ENCODE data around the gene PIP5KL1.

Gene PIP5KL1

DNA sequence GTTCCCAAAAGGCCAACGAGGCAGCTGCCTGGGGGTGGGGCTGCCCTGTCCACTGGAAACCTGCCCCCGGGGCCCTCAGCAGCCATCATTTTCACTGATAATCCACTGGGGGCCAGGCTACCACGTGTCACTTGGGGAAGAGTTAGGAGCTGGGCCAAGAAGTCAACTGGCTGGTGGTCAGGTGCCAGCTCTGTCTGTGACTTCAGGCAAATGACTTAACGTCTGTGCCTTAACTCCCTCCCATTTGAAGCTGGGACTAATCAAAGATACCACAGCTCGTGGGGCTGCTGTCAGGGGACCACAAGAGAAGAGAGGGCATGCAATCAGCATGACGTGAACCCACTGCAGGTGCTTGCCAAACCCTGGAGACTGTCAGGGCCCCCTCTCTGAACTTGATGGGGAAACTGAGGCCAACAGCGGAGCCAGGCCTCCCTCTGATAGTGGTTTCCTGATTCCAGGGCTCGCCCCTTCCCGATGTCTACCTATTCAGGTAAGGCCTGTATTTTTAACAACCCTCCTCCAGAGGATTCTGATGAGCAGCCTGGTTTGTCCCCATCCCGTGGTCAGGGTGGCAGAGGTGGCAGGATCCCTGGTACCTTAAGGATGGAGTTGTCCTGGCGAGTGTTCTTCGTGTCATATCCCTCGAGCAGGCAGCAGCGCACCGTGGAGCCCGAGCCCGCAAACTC is 19.4 kb upstream of the PIP5KL1 start:
- no peak for DNase-seq (ENCODE audit: low spot score)

DNA sequence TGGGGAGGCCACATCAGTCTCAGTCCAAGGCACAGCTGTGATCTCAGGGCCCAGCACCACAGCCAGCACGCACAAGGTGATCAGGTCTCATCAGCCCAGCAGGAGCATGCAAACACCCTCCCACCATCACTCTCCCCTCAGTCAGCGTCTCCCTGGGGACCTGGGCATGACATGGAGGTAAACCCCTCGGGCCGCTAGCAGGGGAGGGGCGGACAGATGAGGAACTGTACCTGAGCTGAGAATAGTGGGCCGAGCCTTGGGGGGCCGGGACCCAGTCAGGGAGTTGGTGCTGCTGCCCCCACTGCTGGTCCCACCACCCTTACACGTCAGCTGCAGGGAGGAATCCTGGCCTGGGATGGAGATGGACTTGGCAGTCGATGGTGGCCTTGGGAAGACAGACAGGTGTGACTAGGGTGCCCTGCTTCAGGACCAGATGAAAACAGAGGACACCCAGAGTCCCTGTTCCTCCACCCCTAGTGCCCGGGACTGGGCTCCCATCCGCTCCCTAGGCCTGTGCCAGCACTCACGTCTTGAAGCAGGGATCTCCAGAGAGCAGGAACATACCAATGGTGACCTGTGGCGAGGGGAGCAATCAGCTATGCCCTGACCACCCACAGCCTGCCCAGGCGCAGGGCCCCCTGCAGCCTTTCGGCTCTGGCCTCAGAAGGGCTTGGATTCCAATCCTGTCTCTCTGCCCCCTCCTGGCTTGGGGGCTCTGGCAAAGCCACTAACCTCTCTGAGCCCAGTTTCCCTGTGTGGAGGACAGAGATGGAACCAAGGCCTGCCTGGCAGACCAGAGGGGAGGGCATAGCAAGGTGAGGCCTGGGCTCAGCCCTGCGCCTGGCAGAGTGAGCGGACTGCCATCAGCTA is 17.5 kb upstream of the PIP5KL1 start:
- no peak for DNase-seq (ENCODE audit: low spot score)

DNA sequence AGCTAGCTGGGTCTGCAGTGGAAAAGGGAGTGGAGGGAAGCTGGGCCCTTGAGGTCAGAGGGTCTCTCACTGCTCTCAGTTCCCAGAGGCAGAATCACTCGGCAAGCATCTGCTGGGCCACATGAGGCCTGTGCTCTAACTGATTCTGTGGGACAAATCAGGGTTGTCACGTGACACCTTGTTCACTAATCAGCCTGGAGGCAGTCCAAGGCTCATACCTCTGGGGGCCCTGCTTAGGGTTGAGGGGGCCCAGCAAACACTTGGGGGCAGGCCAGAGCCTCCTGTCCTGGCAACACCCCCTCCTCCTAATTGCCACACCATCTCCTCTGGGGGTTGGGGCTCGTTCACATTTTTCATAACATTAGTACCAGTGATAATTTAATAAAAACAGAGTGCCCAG is 16.2 kb upstream of the PIP5KL1 start:
- no peak for DNase-seq (ENCODE audit: low spot score)

DNA sequence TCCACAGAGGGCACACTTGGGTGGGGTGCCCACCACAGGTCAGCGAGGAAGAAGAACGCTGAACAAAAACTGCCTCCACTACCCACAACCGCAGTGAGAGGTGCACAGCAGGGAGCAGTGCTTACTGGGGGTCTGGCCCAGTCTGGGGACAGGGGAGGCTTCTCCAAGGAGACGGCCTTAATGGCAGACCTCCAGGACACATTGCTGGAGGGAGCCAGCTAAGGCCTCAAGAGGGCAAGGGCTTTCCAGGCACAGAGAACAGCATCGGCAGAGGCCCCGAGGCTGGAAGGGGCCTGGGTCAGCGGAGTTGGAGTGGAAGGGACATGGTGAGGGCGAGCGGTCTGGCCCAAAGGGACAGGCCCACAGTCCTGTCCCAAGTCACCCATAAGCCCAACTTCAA is 15.4 kb upstream of the PIP5KL1 start:
- DNase-seq (ENCODE audit: low spot score) = no peak

DNA sequence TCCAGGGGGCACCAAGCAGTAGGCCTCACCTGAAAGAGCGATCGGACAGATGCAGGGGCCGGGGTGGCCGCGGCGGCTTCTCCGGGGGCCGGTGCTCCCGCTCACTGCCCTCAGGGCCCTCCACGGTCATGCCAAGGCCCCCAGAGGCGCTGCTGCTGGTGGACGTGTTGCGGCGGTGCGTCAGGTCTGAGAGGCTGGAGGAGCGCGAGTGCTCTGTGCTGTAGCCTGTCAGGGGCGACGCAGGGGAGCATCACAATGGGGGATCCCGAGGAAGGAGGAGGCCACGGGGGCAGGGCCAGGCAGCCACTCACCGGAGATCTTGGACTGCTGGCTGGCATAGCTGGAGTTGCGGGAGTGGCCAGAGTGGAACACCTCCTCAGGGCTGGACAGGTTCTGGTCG is 14.8 kb upstream of the PIP5KL1 start:
- DNase-seq (ENCODE audit: low spot score) = no peak

DNA sequence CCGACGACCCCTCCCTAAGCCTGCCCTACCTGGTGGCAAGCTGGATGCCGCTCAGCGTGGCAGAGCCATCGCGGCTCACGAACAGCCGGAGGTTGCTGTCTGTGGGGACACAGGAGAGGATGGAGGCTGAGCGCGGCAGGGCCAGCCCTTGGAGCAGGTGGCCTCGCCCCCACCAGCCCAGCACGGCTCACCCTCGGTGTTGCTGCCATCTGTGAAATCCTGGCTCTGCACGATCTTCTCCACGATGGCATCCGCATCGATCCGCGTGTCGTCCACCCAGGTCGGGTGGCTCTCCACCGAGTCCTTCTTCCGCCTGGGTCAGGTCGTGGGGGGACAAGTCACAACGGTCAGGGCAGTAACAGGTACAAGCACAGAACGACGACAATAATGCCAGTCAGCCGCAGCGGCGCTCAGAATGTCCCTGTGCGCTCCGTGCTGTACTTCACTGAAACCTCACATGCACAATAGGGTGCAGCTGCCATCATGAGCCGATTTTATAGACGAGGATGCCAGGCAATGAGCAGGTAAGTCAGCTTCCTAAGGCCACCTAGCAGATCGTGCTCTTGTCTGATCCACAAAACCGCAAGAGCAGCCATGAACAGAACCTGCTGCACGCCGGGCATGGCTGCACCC is 14.1 kb upstream of the PIP5KL1 start:
- DNase-seq (ENCODE audit: low spot score) = no peak

DNA sequence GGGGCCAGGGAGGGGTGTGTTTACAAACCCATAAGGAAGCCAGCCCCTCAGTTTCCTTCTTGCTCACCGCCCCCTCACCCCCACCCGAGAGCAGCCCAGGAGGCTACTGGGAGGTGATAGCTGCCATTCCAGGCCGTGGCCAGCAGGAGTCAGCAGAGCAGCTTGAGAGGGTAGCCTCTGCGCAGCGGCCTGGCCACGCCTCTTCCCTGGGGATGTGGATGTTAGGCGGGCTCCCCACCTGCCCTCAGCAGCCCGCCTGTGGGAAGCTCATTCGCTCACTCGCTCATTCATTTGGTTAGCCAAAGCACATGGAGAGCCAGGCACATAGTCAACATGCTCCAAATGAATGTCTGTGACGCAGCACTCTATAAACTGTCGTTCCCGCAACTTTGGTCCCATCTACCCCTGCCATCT is 13.2 kb upstream of the PIP5KL1 start:
- DNase-seq (ENCODE audit: low spot score) = peak; percentile 78

DNA sequence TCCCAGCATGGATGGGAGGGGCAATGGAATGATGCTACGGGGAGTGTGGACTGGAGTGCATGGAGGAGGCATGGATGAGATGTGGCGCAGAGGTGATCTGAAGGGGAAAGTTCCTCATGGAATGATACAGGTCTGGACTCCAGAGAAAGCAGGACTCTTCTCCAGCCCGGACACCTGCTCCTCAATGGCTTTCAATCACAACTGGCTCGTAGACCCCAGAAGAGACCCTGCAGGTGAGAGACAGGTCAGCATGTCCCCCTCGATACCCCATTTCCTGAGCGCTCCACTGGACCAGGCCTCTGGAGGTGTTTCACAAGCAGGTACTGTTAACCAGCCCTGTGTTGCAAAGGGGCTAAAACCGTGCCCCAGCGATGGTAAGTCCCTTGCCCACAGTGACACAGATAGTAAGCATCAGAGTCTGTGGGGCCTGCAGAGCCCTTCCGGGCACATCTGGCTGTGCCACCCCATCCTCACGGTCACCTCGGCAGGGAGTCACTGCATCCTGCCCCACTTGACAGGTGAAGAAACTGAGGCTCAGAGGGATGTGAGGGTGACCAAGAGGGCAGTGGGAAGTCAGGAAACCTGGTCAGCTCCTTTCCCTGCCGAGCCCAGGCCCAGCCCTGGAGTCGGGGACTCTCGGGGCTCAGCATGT is 12.6 kb upstream of the PIP5KL1 start:
- DNase-seq (ENCODE audit: low spot score) = no peak

DNA sequence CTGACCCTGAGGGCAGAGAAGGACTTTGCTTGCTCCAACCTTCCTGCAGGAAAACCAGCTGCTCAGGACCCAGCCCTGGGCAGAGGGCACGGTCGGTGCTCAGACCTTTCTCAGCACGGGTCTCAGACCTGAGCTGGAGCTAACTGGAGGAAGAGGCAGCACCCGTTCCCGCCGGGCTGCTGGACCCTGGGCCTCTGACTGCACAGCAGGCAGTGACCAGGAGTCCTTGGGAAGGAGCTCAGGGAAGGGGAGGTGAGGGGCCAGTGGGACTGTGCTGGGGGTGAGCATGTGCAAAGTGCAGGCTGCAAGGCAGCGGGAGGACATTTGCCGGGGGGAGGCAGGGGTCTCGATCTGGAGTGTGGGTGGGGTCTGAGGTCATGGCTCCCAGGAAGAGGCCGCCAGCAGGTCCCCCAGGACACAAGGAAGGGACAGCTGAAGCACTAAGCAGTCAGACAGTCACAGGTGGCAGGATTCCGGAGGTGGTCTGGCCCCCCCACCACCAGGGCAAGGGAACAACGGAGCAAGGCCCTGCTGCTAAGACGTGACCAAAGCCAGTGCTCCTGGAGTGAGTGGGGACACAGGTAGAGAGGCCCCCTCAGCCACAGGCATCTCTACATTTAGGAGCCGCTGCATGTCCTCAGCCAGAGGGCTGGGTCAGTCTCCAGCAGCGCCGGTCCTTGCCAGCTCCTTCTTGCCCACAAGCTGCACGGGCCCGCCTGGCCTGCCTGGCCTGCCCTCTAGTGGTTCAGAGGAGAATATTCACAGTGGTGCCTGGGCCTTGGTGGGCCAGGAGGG is 11.8 kb upstream of the PIP5KL1 start:
- DNase-seq (ENCODE audit: low spot score) = peak; percentile 75

DNA sequence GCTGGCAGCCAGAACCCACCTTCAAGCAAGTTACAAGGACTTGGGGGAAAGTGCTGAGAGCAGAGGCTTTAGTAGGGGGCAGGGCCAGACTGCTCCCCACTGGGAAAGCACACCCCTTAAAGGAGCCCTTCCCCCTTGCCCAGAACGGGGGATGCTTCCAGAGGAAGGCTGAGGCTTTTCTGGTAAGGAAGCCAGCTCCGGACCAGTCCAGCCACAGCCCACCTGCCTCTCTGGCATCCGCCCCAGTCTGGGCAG is 11.3 kb upstream of the PIP5KL1 start:
- DNase-seq (ENCODE audit: low spot score) = no peak

DNA sequence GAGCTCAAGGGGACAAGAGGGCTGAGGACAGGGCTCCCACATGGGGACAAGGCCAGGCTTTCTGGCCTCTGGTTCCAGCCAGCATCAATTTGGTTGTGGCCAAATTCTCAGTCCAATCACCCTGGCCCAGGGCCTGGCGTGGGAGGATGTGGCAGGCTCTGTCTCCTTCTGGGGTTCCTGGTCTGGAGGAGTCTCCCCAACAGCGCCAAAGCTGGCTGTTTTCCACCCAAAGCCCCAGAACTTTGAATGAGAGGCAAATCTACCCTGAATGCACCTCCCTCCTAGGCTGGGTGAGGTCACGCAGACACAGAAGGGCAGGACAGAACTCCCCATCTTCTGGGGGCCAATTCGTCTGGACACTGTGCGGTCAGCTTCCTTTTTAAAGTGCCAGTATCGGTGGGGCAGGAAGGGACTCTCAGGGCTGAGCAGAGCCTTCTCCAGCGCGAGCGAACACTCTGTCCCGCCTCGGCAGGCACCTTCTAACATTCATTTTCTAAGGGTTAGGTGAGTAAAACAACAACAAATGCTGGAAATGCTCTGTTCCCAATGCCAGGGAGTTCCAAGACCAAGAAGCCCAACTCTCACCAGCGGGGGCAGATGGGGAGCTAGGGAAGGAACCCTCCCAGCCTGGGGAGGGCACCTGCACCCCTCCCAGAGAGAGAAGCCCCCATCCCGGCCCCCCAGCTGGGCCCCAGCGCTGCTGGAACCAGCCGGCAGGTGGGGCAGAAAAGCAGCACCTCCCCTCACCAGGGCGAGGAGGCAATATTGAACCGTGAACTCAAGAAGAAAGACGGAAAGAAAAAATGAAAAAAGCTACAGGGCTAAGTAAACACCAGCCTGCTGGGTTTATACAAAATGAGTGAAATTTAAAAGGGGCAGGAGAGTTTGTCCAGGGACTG is 10.7 kb upstream of the PIP5KL1 start:
- no peak for DNase-seq (ENCODE audit: low spot score)

DNA sequence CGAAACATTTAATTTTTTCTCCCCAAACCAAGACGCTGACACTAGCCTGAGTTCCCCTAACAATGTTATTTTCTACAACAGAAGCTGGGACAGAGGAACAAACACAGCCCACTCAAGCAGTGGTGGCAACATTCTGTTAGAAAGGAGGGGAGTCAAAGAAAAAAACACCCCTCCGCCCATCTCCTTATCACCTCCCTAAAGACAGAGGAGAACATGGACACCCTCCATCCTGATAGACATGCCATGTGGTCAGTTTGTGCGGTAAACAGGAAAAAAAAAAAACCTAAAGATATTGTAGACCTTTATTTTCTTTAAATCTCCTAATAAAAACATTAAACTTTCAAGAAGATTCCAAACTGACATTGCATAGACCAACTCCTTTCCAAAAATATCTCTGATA is 10.0 kb upstream of the PIP5KL1 start:
- no peak for DNase-seq (ENCODE audit: low spot score)

DNA sequence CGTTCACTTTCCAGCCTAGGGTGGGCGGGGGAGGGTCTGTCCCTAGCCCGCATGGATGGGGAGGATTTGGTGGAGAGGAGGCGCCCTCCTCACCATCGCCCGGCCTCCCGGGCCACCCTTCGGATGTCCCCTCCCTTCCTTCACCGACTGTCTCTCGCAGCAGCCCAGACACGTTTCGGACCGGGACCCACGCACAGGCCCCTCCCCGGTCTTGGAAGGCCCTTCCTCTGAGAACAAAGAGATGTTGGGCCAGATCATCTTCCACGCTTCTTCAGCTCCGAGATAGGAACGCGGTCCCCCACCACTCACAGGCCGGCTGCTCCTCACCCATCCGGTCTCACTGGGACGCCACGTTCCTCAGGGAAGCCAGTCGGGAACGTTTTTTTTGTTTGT is 7.7 kb upstream of the PIP5KL1 start:
- no peak for DNase-seq (ENCODE audit: low spot score)

DNA sequence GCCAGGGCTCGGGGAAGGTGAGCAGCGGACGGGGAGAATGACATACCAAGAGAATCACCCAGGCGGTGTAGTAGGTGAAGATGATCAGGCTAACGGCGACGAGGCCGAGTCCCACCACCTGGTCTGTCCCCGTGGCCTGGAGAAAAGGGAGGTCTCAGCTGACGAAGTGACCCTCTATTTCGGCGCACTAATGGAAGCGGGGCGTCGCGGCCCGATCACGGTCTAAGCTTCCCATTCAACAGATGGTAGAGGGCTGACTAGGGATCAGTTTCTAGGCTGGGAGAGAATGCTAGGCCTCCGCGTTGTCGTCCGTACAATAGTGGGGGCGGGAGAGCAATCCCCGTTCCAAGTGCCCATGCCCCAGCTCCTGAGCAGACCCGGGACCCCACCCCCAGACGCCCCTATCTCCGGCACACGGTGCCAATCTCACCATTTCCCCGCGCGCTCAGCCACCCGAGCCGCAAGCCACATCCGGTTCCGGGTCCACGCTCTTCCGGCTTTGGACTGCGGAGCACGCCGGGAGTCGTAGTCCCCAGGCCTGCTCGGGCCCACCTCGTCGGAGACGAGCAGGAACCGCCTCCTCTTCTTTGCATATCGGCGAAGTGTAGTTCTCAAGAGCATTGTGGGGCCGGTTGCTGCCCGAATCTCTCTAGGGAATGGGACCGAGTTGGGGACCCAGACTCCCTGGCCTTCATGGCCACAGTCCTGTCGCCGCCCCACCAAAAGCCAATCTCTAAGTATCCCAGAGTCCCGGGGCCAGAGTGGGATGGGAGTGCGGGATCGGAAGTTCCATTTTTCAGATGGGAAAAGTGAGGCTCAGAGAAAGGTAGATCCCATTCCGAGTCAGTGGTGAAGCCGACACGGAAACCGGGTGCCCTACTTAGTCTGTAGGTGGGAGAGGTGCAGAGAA is 7.1 kb upstream of the PIP5KL1 start, which contains the start of gene DPM2:
Gene DPM2 (minus strand): TSS at position 467 of the 910 bp plus-strand sequence. CDS start 34 bp downstream, at position 433.
- peak; percentile 84 for DNase-seq (ENCODE audit: low spot score)

DNA sequence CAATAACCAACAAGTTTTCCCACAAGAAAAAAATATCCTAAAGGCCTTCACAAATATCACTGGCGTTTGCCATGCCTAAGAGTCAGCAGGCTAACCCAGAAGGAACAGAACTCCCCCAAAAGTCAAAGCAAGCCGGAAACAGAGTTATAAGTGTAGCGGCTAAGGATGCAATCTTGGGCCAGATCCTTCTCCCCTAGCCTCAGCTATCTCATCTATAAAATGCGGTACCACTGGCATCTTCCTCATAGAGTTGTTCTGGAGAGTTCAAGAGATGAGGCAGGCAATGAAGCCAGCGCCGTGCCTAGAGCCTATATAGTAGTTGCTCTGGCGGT is 6.4 kb upstream of the PIP5KL1 start:
- no peak for DNase-seq (ENCODE audit: low spot score)

DNA sequence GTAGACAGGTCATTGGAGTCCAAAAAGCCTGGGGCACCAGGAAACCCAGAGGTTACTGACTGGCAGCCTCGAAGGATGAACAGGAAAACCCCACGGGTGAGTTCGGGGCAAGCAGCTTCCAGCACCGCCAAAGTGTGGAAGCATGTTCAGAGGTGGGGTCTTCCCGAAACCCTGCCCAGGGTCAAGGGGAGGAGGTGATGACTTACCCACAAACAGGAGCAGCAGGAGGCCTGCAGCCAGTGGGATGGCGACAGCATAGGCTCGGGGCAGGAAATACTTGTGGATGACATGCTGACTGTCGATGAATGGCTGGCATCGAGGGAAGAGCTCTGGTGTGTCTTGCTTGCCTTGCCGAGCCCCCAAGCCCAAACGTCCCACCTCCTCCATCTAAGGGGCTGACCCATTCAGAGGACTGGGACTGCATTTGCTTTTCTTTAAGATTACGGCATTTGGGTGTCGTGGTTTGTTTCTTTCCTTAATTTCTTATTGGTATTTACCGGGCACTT is 5.8 kb upstream of the PIP5KL1 start:
- no peak for DNase-seq (ENCODE audit: low spot score)

DNA sequence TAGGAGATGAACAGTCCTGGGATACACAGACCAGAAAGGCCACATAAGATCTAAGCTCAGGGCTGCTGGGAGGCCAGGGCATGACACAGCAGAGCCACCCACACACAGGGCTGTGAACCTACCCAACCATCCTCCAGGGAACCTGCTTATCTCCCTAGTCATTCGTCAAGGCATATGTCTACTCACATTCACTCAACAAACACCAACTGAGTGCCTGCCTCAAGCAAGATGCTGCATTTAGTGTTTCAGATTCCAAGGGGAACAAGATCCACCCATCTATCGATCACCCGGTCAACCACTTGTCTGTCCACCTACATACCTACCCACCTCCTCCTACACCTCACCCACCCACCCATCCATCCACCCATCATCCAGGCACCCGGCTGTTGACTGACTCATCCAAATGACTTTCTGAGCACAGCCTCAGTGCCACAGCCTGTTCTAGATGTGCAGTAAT is 5.2 kb upstream of the PIP5KL1 start:
- DNase-seq (ENCODE audit: low spot score) = no peak

DNA sequence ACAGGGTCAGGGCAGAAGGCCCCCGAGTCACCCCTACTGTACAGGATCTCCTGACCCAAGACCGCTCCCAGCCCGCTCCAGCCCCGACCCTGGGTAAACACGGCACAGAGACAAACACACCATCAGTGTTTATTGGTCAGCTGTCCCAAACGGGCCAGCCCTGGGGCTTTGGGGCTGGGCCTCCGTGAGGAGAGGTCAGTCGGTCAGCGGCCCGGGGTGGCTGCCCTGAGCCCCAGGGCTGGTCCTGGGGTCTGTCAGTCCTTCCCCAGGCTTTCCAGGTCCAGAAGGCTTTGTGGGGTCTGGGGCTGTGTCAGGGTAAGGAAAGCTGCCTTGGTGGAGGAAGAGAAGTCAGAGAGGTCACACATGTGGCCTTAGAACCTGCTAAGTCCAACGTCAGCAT is 4.4 kb upstream of the PIP5KL1 start:
- no peak for DNase-seq (ENCODE audit: low spot score)

DNA sequence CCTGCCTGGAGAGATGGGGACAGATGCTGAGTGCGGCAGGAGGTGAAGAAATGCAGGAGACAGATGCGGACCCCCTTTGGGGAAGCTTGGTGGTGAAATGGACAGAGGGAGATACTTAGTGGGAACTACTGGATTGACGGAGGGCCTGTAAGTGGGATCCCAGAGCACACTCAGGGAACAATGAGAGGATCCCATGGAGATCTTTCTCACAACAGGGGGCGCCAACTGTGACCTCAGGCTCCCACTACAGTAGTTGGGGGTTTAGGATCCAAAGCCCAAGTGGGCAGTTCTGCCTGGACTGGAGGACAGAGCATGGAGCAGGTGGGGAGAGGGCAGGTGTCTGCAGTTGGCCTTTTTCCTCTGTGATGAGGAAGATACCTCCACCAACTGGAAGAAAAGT is 3.7 kb upstream of the PIP5KL1 start:
- DNase-seq (ENCODE audit: low spot score) = no peak

Data from SK-N-DZ (cell line).